Urinary bladder (tissue), 4 donors: ENCODE measurements around the gene DCAF8. TPM values are rescaled to one million over a fixed set of nuclear protein-coding genes. Genes with fewer than 3 reads are reported as not detected.
"Not testable (repeated sequence)": the region's sequence is repeated elsewhere in the genome, so short reads cannot be mapped to it uniquely, and the experiment has no call there.

Experiments used
- DNase-seq: peaks from one replicate; pipeline ENCODE4 v3.0.0-alpha.2; 2015; ENCODE audit errors: extremely low spot score
- H3K27ac ChIP-seq: one replicate; pipeline ENCODE4 v1.5.1; 2013; ENCODE audit warnings: low read depth, mild to moderate bottlenecking, moderate library complexity
- H3K36me3 ChIP-seq: one replicate; pipeline ENCODE4 v1.6.1; 2013; ENCODE audit warnings: mild to moderate bottlenecking, moderate library complexity; ENCODE audit not compliant: insufficient read depth
- H3K4me1 ChIP-seq: one replicate; pipeline ENCODE4 v1.6.1; 2013; ENCODE audit warnings: mild to moderate bottlenecking, moderate library complexity; ENCODE audit not compliant: insufficient read depth
- H3K4me3 ChIP-seq: one replicate; pipeline ENCODE4 v1.5.1; 2013; ENCODE audit warnings: low read depth, low read length
- WGBS: extraction: QIAGEN DNeasy Blood & Tissue Kit; methylation state at CpG from one replicate; pipeline ENCODE4 v1.1.7; 2013; 5-methylcytosine and 5-hydroxymethylcytosine counted together
- polyA plus RNA-seq: library from polyadenylated mRNA; stranded (reverse); fragments of 200-250 nt; gene quantifications from one replicate; pipeline ENCODE4 v1.2.3, GENCODE V29; 2013
- total RNA-seq: library from RNA; depleted of rRNA; stranded (reverse); fragments of >200 nt; gene quantifications from one replicate; pipeline ENCODE4 v1.2.3, GENCODE V29; 2014
- donor health status: healthy with polysubstance abuse.
- donor health status: healthy.

DCAF8 gene
- 92.9 TPM for total RNA-seq
- 123 TPM for polyA plus RNA-seq

- Histone ChIP-seq H3K27ac (peak within 1 kb of the TSS; percentile 93), H3K36me3 (no peaks in the 10 kb centered on the region), H3K4me1 (no peaks in the 10 kb centered on the region), H3K4me3 (peak within 1 kb of the TSS; percentile 71)
- WGBS, result under 1% methylated on average over 67 of the region's 67 CpGs
- DNase-seq, result peak; percentile 95
These were observed at the start of gene DCAF8 for GRCh38 chr1:160261893-160262794. Gene DCAF8 (minus strand): TSS chr1:160262549. CDS start chr1:160244008, 18,541 bp downstream.

- Histone ChIP-seq H3K27ac (no peak overlapping the region), H3K36me3 (peaks cover 13% of the 10 kb centered on the region), H3K4me1 (no peaks in the 10 kb centered on the region), H3K4me3 (no peak overlapping the region)
- WGBS, result 65% methylated on average over 1 of the region's 1 CpG
- DNase-seq, result no peak
These were observed 47.2 kb upstream of the DCAF8 start for GRCh38 chr1:160309571-160309970.

DNA sequence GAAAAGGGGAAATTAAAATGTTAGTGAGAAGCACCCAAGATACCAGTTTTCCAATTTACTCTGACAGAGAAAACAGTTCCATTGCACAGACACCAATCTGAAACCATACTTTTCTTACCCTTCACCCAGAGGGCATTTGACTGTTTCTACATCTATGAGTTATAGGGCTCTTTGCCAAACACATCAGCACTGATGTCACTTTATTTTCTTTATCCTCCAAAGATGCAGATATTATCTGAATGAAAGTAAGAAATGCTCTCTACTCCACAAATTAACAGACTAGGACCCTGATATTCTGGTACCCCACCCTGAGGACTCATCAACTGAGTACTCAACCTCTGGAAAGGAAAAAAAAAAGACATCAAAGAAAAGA lies 46.8 kb upstream of the DCAF8 start:
- H3K27ac ChIP-seq, result no peak overlapping the region
- no peaks in the 10 kb centered on the region for H3K4me1 ChIP-seq
- peaks cover 13% of the 10 kb centered on the region for H3K36me3 ChIP-seq
- H3K4me3 ChIP-seq, result no peak overlapping the region
- DNase-seq, result no peak

DNA sequence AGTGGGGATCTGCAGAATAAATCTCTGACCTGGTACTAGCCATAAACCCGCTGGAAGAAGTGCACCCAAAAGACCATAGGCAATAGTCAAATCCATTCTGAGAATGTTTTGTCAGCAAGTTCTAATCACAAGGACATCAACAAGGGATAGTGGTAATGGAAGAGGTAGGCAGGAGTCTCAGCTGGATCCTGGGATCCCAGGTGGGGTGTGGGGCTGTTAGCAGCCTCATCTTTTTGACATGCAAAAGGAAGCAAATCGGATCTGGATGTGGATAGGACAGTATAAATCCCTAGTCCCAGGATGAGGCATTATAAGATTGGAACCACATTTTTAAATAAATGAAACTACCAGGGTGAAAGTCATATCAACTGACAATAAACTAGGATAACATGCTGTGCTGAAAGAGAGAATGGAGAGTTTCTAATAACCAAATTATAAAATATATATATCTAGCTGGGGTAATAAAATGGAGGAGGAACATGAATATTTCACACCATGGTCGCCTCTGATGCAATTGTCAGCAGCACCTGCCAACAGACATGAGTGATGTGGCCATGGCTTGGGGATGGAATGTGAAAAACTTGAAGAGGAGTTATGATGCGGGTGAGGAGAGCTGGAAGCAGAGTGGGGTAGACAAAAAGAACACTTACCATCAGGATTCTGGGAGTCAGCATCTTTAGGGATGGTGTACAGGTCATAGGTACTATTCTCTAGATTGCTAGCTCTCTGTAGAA lies 46.3 kb upstream of the DCAF8 start:
- Histone ChIP-seq H3K4me3 (no peak overlapping the region), H3K4me1 (no peaks in the 10 kb centered on the region), H3K36me3 (peaks cover 13% of the 10 kb centered on the region), H3K27ac (no peak overlapping the region)
- DNase-seq, result no peak
- 85% methylated on average over 4 of the region's 4 CpGs for WGBS

GRCh38 chr1:160307118-160307791 lies 44.9 kb upstream of the DCAF8 start:
- H3K27ac ChIP-seq, result no peak overlapping the region
- WGBS, result 85% methylated on average over 13 of the region's 13 CpGs
- no peak overlapping the region for H3K4me3 ChIP-seq
- no peak for DNase-seq
- no peaks in the 10 kb centered on the region for H3K4me1 ChIP-seq
- peaks cover 10% of the 10 kb centered on the region for H3K36me3 ChIP-seq

DNA sequence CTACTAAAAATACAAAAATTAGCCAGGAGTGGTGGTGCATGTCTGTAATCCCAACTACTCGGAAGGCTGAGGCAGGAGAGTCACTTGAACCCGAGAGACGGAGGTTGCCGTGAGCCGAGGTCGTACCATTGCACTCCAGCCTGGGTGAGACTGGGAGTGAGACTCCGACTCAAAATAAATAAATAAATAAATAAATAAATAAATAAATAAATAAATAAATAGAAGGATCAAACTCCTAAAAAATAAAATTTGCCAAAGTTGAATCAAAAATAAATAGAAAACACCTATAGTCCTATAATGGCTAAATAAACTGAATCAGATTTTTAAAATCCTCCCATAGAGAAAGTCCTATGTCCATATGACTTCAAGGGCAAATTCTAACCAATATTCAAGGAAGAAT lies 37.8 kb upstream of the DCAF8 start:
- DNase-seq, result no peak
- Histone ChIP-seq H3K4me1 (no peaks in the 10 kb centered on the region), H3K27ac (no peak overlapping the region), H3K36me3 (peaks cover 7% of the 10 kb centered on the region), H3K4me3 (no peak overlapping the region)
- WGBS, result 83% methylated on average over 7 of the region's 7 CpGs

GRCh38 chr1:160296036-160296435 lies 33.7 kb upstream of the DCAF8 start:
- H3K4me3 ChIP-seq, result no peak overlapping the region
- no peaks in the 10 kb centered on the region for H3K4me1 ChIP-seq
- peaks cover 10% of the 10 kb centered on the region for H3K36me3 ChIP-seq
- no peak for DNase-seq
- 84% methylated on average over 1 of the region's 1 CpG for WGBS
- no peak overlapping the region for H3K27ac ChIP-seq

- DNase-seq, result no peak
- Histone ChIP-seq H3K27ac (no peak overlapping the region), H3K36me3 (peaks cover 8% of the 10 kb centered on the region), H3K4me1 (no peaks in the 10 kb centered on the region), H3K4me3 (no peak overlapping the region)
- WGBS, result 86% methylated on average over 8 of the region's 8 CpGs
These were observed 30.9 kb upstream of the DCAF8 start for GRCh38 chr1:160293020-160293968.

DNA sequence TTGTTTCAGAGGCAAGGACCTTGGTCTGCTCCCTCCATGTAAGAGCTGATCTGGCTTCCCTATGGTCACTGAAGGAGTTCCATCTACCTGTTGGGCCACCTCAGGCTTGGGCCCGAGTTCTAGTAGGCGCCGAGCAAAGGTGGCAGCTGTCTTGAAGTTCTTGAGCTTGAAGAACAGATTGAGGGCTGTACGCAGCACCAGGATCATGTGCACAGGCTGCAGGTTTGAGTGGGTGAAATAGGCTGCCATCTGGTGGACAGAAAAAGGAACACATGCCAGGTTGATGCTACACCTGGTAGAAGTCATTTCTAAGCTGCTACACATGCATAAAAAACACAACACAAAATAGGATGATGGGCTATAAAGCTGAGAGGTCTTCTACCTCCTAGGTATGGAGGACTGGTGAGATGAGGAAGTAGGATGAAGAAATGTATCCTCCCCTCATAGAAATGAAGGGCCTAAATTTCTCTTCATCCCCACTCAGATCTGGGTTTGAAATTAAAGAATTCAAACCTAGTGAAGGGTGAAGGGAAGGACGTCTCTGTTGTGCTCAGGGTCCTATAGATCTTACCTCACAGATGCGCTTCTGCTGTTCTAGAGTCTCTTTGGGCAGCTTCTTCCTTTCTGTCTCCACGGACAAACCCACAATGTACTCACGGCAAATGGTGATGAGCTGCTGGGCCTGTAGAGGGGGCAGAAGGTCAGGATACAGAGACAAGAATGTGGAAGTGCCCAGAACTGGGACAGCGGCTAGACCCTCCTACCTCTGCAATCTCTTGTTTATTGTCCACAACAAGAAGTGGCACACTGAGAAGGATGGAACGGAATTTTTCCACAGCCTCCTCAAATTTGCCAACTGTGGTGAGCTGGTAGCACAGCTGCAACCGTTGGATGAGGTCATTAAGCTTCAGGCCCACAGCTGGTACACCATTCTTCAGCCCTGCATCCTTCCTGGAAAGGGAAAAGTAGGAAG lies 29.2 kb upstream of the DCAF8 start:
- H3K4me3 ChIP-seq, result no peak overlapping the region
- DNase-seq, result peak; percentile 3
- peaks cover 8% of the 10 kb centered on the region for H3K36me3 ChIP-seq
- WGBS, result 39% methylated on average over 11 of the region's 11 CpGs
- no peaks in the 10 kb centered on the region for H3K4me1 ChIP-seq
- no peak overlapping the region for H3K27ac ChIP-seq

- 91% methylated on average over 12 of the region's 12 CpGs for WGBS
- H3K4me1 ChIP-seq, H3K27ac ChIP-seq, DNase-seq, H3K4me3 ChIP-seq, H3K36me3 ChIP-seq: not testable (repeated sequence)
These were observed 25.4 kb upstream of the DCAF8 start for GRCh38 chr1:160287769-160288168.

- 86% methylated on average over 23 of the region's 23 CpGs for WGBS
- DNase-seq, result no peak
- Histone ChIP-seq H3K4me3 (peak overlapping the region; percentile 75), H3K4me1 (no peaks in the 10 kb centered on the region), H3K27ac (no peak overlapping the region), H3K36me3 (no peaks in the 10 kb centered on the region)
These were observed 23.2 kb upstream of the DCAF8 start for GRCh38 chr1:160285506-160285905.

DNA sequence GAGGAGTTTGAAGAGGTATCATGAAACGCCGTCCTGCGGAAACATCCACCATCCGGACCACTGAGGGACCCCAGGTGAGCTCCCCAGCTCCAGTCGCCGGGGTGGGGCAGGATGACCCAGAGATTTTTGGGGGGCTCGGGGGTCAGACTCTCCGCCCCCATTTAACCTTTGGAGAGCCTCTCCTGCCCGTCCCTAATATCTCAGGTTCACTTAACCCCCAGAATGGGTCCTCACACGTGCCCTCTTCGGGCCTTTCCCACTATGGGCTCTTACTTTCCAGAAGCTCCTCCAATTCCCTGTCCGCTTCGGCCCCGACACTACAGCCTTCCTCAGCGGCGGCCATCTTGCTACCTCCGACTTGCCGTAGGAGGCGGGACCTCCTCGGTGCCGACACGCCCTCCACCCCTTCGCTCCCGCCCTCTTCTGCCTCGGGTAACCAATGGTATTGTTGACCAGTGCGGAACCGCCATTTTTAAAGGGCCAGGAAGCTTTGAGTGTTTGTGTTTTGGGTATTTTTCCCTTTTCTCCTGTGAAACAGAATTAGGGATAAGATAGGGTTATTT lies 22.5 kb upstream of the DCAF8 start, which contains the start of gene PEX19:
Gene PEX19, minus strand, starts transcription at position 352 of the 563 bp plus-strand sequence. Its CDS starts 9 bp downstream, at position 343.
- DNase-seq, result peak; percentile 81
- WGBS, result under 1% methylated on average over 27 of the region's 27 CpGs
- H3K27ac ChIP-seq, result peak within 1 kb of the TSS; percentile 81
- peak within 1 kb of the TSS; percentile 75 for H3K4me3 ChIP-seq
- no peaks in the 10 kb centered on the region for H3K4me1 ChIP-seq
- H3K36me3 ChIP-seq, result no peaks in the 10 kb centered on the region
